ENCODE data around the gene KAZN.

KAZN gene

GRCh38 chr1:14746393-14746792 lies 147.9 kb downstream of the KAZN start:
- DNase-seq: no peak

- DNase-seq: no peak
Measured at GRCh38 chr1:14748151-14748550, 149.7 kb downstream of the KAZN start.

- no peak for DNase-seq
Measured at GRCh38 chr1:14748977-14749376, 150.5 kb downstream of the KAZN start.

GRCh38 chr1:14750490-14750889 lies 152.0 kb downstream of the KAZN start:
- DNase-seq: no peak

- DNase-seq: no peak
Measured at GRCh38 chr1:14755518-14756252, 157.2 kb downstream of the KAZN start.

GRCh38 chr1:14756589-14757285 lies 158.3 kb downstream of the KAZN start:
- no peak for DNase-seq

- no peak for DNase-seq
Measured at GRCh38 chr1:14757286-14757625, 158.8 kb downstream of the KAZN start.

GRCh38 chr1:14759042-14759818 lies 160.7 kb downstream of the KAZN start:
- DNase-seq: no peak

GRCh38 chr1:14759843-14760242 lies 161.4 kb downstream of the KAZN start:
- DNase-seq: no peak

GRCh38 chr1:14760780-14761179 lies 162.3 kb downstream of the KAZN start:
- DNase-seq: no peak

GRCh38 chr1:14761291-14762153 lies 163.0 kb downstream of the KAZN start:
- no peak for DNase-seq

GRCh38 chr1:14763977-14764376 lies 165.5 kb downstream of the KAZN start:
- DNase-seq: no peak

GRCh38 chr1:14765773-14766172 lies 167.3 kb downstream of the KAZN start:
- no peak for DNase-seq

- DNase-seq: no peak
Measured at GRCh38 chr1:14767075-14767474, 168.6 kb downstream of the KAZN start.

GRCh38 chr1:14768582-14769304 lies 170.3 kb downstream of the KAZN start:
- DNase-seq: no peak

- no peak for DNase-seq
Measured at GRCh38 chr1:14769486-14770274, 171.2 kb downstream of the KAZN start.

- no peak for DNase-seq
Measured at GRCh38 chr1:14773396-14774025, 175.0 kb downstream of the KAZN start.

GRCh38 chr1:14774225-14774624 lies 175.7 kb downstream of the KAZN start:
- DNase-seq: no peak

- no peak for DNase-seq
Measured at GRCh38 chr1:14774988-14775387, 176.5 kb downstream of the KAZN start.

GRCh38 chr1:14775434-14775833 lies 176.9 kb downstream of the KAZN start:
- no peak for DNase-seq

Data from Kasumi-1 (cell line).